B cell (primary cell): ENCODE data around the gene MISP3. TPM values are rescaled to one million over a fixed set of nuclear protein-coding genes. Genes with fewer than 3 reads are reported as not detected.

ENCODE experiments used
- ATAC-seq: fragments of 200-7000 bp; cut with Tn5 transposase; one replicate; pipeline ENCODE4 v1.10.0; 2021; ENCODE audit warnings: low read depth, mild to moderate bottlenecking, moderate number of reproducible peaks, moderate library complexity
- CTCF ChIA-PET: fragments of 350-600 bp; sonication (Branson Sonifier 250); formaldehyde crosslinking; loops from one replicate; lab custom pipeline; 2021; ENCODE audit warnings: antibody characterized with exemption, inconsistent platforms; lab: Charles Lee
- POLR2A ChIA-PET: fragments of 350-600 bp; sonication (Branson Sonifier 250); formaldehyde crosslinking; loops from one replicate; lab custom pipeline; 2021; ENCODE audit warnings: antibody characterized with exemption; lab: Charles Lee
- DNase-seq: peaks from one replicate; pipeline ENCODE4 v3.0.0; 2013
- H2AFZ ChIP-seq: 2 replicates; pipeline ENCODE4 v1.6.1; 2012; ENCODE audit warnings: mild to moderate bottlenecking, low read depth, low read length; ENCODE audit not compliant: insufficient read depth, poor library complexity, severe bottlenecking
- H3K27ac ChIP-seq, 2 donors: 1 replicate in 1 of 2; 2 replicates in 1 of 2; pipeline ENCODE4 v1.5.1; 2012 to 2013; ENCODE audit warnings: low read length in 2 of 2, mild to moderate bottlenecking in 2 of 2, moderate library complexity in 1 of 2
- H3K27me3 ChIP-seq, 4 experiments: fragments of 200-600 bp in 1 of 4; sonication (generic) in 1 of 4; replicated peaks in 1 of 4; 1 replicate in 2 of 4; 2 replicates in 2 of 4; pipeline versions ENCODE4 v1.6.1 to v1.7.0; 2013 to 2016; ENCODE audit warnings: low read length in 3 of 4, mild to moderate bottlenecking in 2 of 4, mixed read lengths in 1 of 4, moderate library complexity in 1 of 4; ENCODE audit not compliant: insufficient read depth in 4 of 4, control insufficient read depth in 3 of 4; ENCODE audit errors: control extremely low read depth in 1 of 4
- H3K36me3 ChIP-seq, 2 experiments: replicated peaks in 1 of 2; 1 replicate in 1 of 2; 2 replicates in 1 of 2; pipeline versions ENCODE4 v1.6.1 to v1.7.1; 2013; ENCODE audit warnings: low read length in 1 of 2; ENCODE audit not compliant: insufficient read depth in 2 of 2, control insufficient read depth in 1 of 2; ENCODE audit errors: control extremely low read depth in 1 of 2, extremely low read depth in 1 of 2
- H3K4me1 ChIP-seq, 2 donors: fragments of 200-600 bp in 1 of 2; sonication (generic) in 1 of 2; 1 replicate in 1 of 2; 2 replicates in 1 of 2; pipeline versions ENCODE4 v1.5.1 to v1.6.1; 2013 to 2017; ENCODE audit warnings: low read length in 2 of 2; ENCODE audit not compliant: control insufficient read depth in 2 of 2, insufficient read depth in 2 of 2
- H3K4me2 ChIP-seq: replicated peaks from 2 replicates; pipeline ENCODE3; 2012; ENCODE audit warnings: mild to moderate bottlenecking, low read depth, low read length; ENCODE audit not compliant: poor library complexity, severe bottlenecking
- H3K4me3 ChIP-seq, 5 experiments: fragments of 200-600 bp in 1 of 5; sonication (generic) in 1 of 5; 1 replicate in 3 of 5; 2 replicates in 2 of 5; pipeline versions ENCODE4 v1.5.1 to v1.7.0; 2011 to 2016; ENCODE audit warnings: low read length in 4 of 5, mild to moderate bottlenecking in 4 of 5, low read depth in 2 of 5, control low read depth in 1 of 5, moderate library complexity in 1 of 5; ENCODE audit not compliant: insufficient read depth in 1 of 5; ENCODE audit errors: control extremely low read depth in 1 of 5, extremely low read depth in 1 of 5
- H3K79me2 ChIP-seq: fragments of 200-600 bp; sonication (generic); one replicate; pipeline ENCODE4 v1.6.0; 2016; ENCODE audit warnings: low read length; ENCODE audit not compliant: control insufficient read depth, insufficient read depth
- H3K9ac ChIP-seq: fragments of 200-600 bp; sonication (generic); 2 replicates; pipeline ENCODE4 v1.6.1; 2017; ENCODE audit warnings: mild to moderate bottlenecking, low read length, moderate library complexity
- H3K9me3 ChIP-seq, 3 donors: one replicate each; pipeline versions ENCODE4 v1.6.1 to v1.7.1; 2013; ENCODE audit warnings: low read length in 2 of 3; ENCODE audit not compliant: control insufficient read depth in 2 of 3, insufficient read depth in 1 of 3; ENCODE audit errors: control extremely low read depth in 1 of 3
- H4K20me1 ChIP-seq: 2 replicates; pipeline ENCODE4 v1.6.0; 2012; ENCODE audit warnings: mild to moderate bottlenecking, low read length; ENCODE audit not compliant: insufficient read depth, control insufficient read depth, poor library complexity, severe bottlenecking
- H3K27ac Mint-ChIP-seq: one replicate; pipeline ENCODE4 v1.8.0; 2021; ENCODE audit warnings: mixed read lengths
- H3K27me3 Mint-ChIP-seq: one replicate; pipeline ENCODE4 v1.8.0; 2021; ENCODE audit warnings: mixed read lengths
- H3K4me1 Mint-ChIP-seq: one replicate; pipeline ENCODE4 v1.8.0; 2021; ENCODE audit warnings: mixed read lengths
- H3K4me3 Mint-ChIP-seq: one replicate; pipeline ENCODE4 v1.8.0; 2021; ENCODE audit warnings: mixed read lengths
- H3K9me3 Mint-ChIP-seq: one replicate; pipeline ENCODE4 v1.8.0; 2022; ENCODE audit warnings: mixed read lengths; ENCODE audit not compliant: insufficient read depth
- CTCF ChIP-seq: fragments of 200-600 bp; IDR thresholded peaks from one replicate; pipeline ENCODE4 v1.8.0; 2022; ENCODE audit warnings: antibody characterized with exemption, mild to moderate bottlenecking
- EZH2 ChIP-seq: IDR thresholded peaks from 2 replicates; pipeline ENCODE4 v1.6.1; 2012; ENCODE audit warnings: borderline replicate concordance, low read depth, mild to moderate bottlenecking, moderate library complexity, low read length; ENCODE audit not compliant: insufficient read depth, poor library complexity, severe bottlenecking
- WGBS: methylation state at CpG from one replicate; pipeline ENCODE4 v1.1.5; 2013; ENCODE audit warnings: missing lambda C conversion rate; ENCODE audit not compliant: insufficient coverage; 5-methylcytosine and 5-hydroxymethylcytosine counted together
- intact Hi-C: fragments of 100-400 bp; cut with micrococcal nuclease; formaldehyde crosslinking; loops from one replicate; pipeline ENCODE4 v1.10.0; 2022
- polyA plus RNA-seq: library from polyadenylated mRNA; depleted of rRNA; stranded (reverse); fragments of >200 nt; gene quantifications from 2 replicates; pipeline ENCODE4 v1.2.3, GENCODE V29; 2012
- total RNA-seq, 2 donors: library from RNA; stranded (reverse); fragments of 120-200 nt in 1 of 2; gene quantifications; 1 replicate in 1 of 2; 2 replicates in 1 of 2; pipeline versions ENCODE4 v1.2.3 to v1.2.4, GENCODE V29; 2013 to 2022

Gene MISP3
- total and polyA plus RNA-seq, 2 donors (not counting 1 experiment from before 2014, with no cell fraction given): 0.34 TPM

- TF ChIP-seq EZH2 (no peak), CTCF (peak; percentile 21)
- peak overlapping the region; percentile 100 for H3K4me3 Mint-ChIP-seq
- intact Hi-C loops: loop anchor here (1.0 to 10.0 kb wide), 5 partner anchors 10 to 816 kb away; partner anchors contain the start of genes ASF1B and PRKACA
- H2AFZ ChIP-seq: peak overlapping the region; percentile 90
- H3K4me2 ChIP-seq: peak overlapping the region; percentile 94
- H3K4me1 Mint-ChIP-seq: peaks cover 15% of the 10 kb centered on the region
- WGBS: 0% methylated on average over 47 of the region's 72 CpGs
- H4K20me1 ChIP-seq: peaks cover 11% of the 10 kb centered on the region
- no peaks in the 10 kb centered on the region for H3K27me3 Mint-ChIP-seq
- H3K27ac ChIP-seq: peak overlapping the region; percentile 69 to 87
- peak; percentile 72 for ATAC-seq
- H3K4me3 ChIP-seq: peak overlapping the region; percentile 81 to 89 (median 82)
- H3K4me1 ChIP-seq: peaks cover 11 to 18% of the 10 kb centered on the region in 2 donors
- peak overlapping the region; percentile 81 for H3K9ac ChIP-seq
- no peaks in the 10 kb centered on the region for H3K79me2 ChIP-seq
- no peaks in the 10 kb centered on the region for H3K27me3 ChIP-seq
- H3K27ac Mint-ChIP-seq: peak overlapping the region; percentile 99
- no peaks in the 10 kb centered on the region for H3K36me3 ChIP-seq
- DNase-seq: peak; percentile 89
- POLR2A ChIA-PET: interaction anchor here (0.6 to 1.5 kb wide), 4 partner anchors 9 to 349 kb away, joined by 4 to 6 read pairs (median 5); partner anchors contain the start of genes ASF1B and PRKACA
- H3K9me3 ChIP-seq: peaks cover 2 to 9% (median 8%) of the 10 kb centered on the region in 3 donors
- CTCF ChIA-PET: interaction anchor here (0.6 to 1.6 kb wide), 6 partner anchors 10 to 1157 kb away, joined by 3 to 13 read pairs (median 4); partner anchors contain the start of gene ASF1B
- H3K9me3 Mint-ChIP-seq: peaks cover 8% of the 10 kb centered on the region
These were observed 18.7 kb downstream of the MISP3 start for GRCh38 chr19:14091081-14091812.
